ENCODE measurements around the gene USP12.
A peak's percentile ranks its signal among the peaks of the same experiment; 100 is the strongest.
"Not testable (repeated sequence)": the region's sequence is repeated elsewhere in the genome, so short reads cannot be mapped to it uniquely, and the experiment has no call there.

Gene USP12

GRCh38 chr13:27149702-27150101, 21.9 kb downstream of the USP12 start:
- FAIRE-seq = no peak

- no peak for FAIRE-seq
Measured at GRCh38 chr13:27148900-27149299, 22.7 kb downstream of the USP12 start.

GRCh38 chr13:27147530-27148170, 24.0 kb downstream of the USP12 start:
- peak; percentile 38 for FAIRE-seq

- no peak for FAIRE-seq
Measured at GRCh38 chr13:27141746-27142145, 29.9 kb downstream of the USP12 start.

GRCh38 chr13:27141159-27141558, 30.5 kb downstream of the USP12 start:
- FAIRE-seq = not testable (repeated sequence)

DNA sequence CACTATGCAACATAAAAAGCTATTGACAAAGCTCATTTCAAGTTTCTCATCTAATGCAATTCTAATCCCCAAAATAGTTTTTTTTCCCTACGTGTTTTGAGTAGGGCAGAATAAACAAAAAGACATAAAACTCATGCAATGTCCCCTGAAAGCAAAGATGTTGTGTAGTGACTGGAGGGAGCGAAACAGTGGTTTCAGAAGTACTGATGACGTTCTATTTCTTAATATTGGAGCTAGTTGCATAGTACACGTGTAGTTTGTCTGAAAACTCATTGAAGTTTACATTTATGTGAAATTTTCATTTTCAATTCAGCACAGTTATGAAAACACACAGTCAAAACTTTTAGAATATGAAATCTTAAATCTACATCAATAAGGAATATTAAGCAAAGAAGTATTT, 31.6 kb downstream of the USP12 start:
- FAIRE-seq = no peak

DNA sequence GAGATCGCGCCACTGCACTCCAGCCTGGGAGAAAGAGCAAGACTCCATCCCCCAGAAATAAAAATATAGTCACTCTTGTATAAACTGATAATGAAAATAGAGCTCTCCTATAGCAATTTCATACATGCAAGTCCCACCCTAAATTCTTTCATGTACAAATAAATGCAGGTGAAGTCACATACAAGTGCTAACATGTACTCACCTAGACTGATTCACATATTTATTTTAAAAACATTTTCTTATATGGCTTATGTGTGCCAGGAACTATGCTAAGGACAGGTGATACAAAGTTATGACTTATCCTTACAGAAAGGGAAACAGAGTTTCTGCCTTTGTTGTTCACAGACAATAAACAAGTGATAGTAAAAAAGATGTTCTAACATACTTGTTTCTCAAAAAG, 32.0 kb downstream of the USP12 start:
- FAIRE-seq = no peak

- no peak for FAIRE-seq
Measured at GRCh38 chr13:27138457-27139093, 33.0 kb downstream of the USP12 start.

DNA sequence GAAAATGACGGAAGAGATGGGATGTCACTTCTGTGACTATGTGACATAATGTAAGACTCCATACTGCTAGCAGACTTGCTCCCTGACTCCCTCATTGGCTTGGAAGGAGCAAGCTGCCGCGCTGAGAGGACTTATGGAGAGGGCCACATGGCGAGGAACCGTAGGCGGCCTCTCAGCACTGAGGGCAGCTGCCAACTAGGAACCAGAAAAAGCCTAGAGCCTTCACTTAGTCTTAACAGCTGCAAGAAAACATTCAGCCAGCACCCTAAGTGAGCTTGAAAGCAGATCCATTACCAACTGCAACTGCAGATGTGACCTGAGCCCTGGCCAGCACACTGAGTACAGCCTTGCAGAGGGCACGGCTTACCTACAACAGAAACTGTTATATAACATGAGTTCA, 33.9 kb downstream of the USP12 start:
- no peak for FAIRE-seq

DNA sequence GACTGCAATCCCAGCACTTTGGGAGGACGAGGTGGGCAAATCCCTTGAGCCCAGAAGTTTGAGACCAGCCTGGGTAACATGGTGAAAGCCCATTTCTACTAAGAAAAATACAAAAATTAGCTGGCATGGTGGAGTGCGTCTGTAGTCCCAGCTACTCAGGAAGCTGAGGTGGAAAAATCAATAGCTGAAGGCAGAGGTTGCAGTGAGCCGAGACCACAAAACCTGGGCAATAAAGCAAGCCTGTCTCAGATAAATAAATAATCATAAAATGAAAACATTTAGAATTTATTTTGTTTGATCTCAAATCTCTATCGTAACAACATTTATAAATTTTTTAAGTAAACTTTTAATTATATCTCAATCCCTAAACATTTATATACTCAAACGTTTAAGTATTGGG, 36.6 kb downstream of the USP12 start:
- no peak for FAIRE-seq

- FAIRE-seq = no peak
Measured at GRCh38 chr13:27133889-27134288, 37.7 kb downstream of the USP12 start.

GRCh38 chr13:27132538-27132937, 39.1 kb downstream of the USP12 start:
- no peak for FAIRE-seq

DNA sequence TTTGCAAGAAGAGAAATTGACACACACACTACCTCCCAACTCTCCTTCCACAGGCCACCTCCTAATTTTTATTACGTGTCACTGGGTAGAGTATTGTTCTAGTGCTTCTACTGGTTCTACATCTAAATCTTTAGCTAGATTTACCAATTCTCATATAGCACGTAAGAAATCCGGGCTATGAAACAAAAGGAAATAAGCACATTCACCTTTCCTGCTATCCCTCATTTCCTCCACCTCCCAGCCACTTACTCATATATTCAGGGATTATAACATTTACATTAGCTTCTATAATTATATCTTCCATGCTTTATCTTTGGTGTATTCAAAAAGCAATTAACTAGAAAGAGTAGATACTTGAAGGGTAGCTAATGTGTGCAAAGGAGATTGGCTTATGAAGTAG, 39.7 kb downstream of the USP12 start:
- no peak for FAIRE-seq

- FAIRE-seq = no peak
Measured at GRCh38 chr13:27130979-27131623, 40.5 kb downstream of the USP12 start.

- no peak for FAIRE-seq
Measured at GRCh38 chr13:27130223-27130978, 41.2 kb downstream of the USP12 start.

DNA sequence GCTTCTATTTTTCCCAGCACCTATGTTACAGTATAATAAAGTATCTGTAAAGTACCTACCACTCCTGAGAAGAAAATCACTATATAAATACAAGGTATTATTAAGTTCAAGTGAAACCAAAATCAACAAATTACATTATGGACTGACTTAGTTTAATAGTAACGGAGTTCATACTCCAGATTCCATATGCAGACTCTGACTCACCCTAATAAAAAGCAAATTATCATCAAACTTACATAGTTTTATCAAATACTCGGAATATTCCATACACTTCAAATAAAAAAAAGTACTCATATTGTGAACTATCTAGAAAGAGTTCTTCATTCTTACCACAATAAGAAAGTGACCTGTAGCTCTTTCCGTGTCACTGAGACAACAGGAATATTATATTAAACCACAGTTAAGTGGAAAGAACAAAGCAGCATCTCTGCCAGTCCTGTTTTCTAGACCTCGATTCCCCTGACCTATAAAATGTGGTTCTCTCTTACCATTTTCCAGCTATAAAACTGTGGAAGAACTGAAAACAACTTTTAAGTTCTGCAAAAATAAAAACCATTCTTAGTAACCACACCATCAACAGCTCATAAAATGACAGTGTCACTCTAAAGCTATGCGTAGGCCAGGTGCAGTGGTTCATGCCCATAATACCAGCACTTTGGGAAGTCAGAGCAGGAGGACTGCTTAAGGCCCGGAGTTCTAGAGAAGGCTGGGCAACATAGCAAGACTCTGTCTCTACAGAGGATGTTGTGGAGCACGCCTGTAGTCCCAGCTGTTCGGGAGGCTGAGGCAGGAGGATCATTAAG, 42.6 kb downstream of the USP12 start:
- FAIRE-seq = no peak

- no peak for FAIRE-seq
Measured at GRCh38 chr13:27126859-27127258, 44.8 kb downstream of the USP12 start.

DNA sequence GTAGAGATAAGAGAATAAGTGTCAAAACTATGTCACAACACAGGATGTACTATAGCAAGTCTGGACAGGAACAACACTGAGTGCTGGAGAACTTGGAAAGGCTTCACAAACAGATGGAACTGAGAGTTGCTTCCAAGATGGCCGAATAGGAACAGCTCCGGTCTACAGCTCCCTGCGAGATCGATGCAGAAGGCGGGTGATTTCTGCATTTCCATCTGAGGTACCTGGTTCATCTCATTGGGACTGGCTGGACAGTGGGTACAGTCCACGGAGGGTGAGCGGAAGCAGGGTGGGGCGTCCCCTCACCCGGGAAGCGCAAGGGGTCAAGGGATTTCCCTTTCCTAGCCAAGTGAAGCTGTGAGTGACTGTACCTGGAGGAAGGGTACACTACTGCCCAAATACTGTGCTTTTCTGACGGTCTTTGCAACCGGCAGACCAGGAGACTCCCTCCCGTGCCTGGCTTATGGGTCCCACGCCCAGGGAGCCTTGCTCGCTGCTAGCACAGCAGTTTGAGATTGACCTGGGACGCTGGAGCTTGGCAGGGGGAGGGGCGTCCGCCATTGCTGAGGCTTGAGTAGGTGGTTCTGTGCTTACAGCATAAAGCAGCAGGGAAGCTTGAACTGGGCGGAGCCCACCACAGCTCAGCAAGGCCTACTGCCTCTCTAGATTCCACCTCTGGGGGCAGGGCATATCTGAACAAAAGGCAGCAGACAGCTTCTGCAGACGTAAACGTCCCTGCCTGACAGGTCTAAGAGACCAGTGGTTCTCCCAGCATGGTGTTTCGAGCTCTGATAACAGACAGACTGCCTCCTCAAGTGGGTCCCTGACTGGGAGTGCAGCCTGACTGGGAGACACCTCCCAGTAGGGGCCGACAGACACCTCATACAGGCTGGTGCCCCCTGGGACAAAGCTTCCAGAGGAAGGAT, 46.0 kb downstream of the USP12 start:
- FAIRE-seq = no peak

DNA sequence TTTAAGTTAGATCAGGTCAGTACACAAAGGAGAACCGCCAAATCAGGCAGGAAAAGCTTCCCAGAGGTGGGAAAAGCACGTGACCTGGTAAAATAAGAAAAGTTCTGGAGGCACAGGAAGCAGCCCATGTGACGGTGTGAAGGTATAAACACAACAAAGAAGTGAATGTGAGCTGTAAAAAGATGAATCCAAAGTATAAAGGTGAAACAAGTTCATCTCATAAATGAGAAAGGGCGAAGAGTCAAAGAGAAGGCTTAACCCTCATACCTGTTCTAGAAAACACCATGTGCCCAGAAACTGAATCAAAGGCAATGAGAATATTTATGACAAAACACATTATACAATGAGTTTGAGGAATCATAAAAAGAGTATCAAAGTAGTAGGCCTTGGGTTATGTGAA, 47.0 kb downstream of the USP12 start:
- no peak for FAIRE-seq

- not testable (repeated sequence) for FAIRE-seq
Measured at GRCh38 chr13:27123445-27123844, 48.2 kb downstream of the USP12 start.

- no peak for FAIRE-seq
Measured at GRCh38 chr13:27122036-27122435, 49.6 kb downstream of the USP12 start.

DNA sequence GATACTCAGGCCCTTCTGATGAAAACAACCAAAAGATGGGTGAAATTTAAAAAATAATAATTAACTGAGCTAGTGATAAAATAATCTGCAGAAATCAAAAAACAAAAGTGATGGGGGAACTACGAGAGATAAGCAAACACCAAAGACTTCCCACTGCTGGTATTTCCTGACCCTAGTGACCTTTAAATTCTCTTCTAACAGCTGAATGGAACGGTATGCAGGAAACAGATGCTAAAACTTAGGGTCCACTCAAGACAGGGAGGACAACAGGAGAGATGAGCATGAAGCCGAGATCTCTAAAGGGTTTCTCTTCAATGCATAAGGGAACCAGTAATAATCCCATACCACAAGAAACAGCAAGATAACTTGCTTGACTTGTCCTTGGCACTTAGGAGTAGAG, 50.8 kb downstream of the USP12 start:
- no peak for FAIRE-seq

Measured in colon (tissue), 2 donors.